MCF 10A (cell line): Measurements from ENCODE around the gene TECPR2. TPM values are rescaled to one million over a fixed set of nuclear protein-coding genes. Genes with fewer than 3 reads are reported as not detected.

Experiments used
- BruUV-seq: library from RNA; stranded (reverse); fragments of 400-500 nt; replicated peaks from 2 replicates; lab custom pipeline; 2021; lab: Mats Ljungman, UMichigan
- CTCF ChIA-PET: fragments of 300-600 bp; sonication (Branson Sonifier 250); formaldehyde crosslinking; extraction: SDS; loops from one replicate; lab custom pipeline; 2021; ENCODE audit warnings: antibody characterized with exemption, inconsistent platforms; lab: Yijun Ruan, JAX
- POLR2A ChIA-PET: fragments of 300-600, 350-650 bp; sonication (Branson Sonifier 250); formaldehyde crosslinking; extraction: SDS; loops from one replicate; lab custom pipeline; 2020; ENCODE audit warnings: antibody characterized with exemption, inconsistent platforms; lab: Yijun Ruan, JAX
- DNase-seq: peaks from one replicate; pipeline ENCODE4 v3.0.0-alpha.2; 2018; ENCODE audit not compliant: unreplicated experiment
- H3K27ac Mint-ChIP-seq: one replicate; pipeline ENCODE4 v1.8.0; 2022; ENCODE audit warnings: mild to moderate bottlenecking, low read depth, mixed read lengths; ENCODE audit not compliant: unreplicated experiment
- H3K27me3 Mint-ChIP-seq: one replicate; pipeline ENCODE4 v1.8.0; 2022; ENCODE audit warnings: mixed read lengths; ENCODE audit not compliant: insufficient read depth, unreplicated experiment
- H3K36me3 Mint-ChIP-seq: one replicate; pipeline ENCODE4 v1.8.0; 2022; ENCODE audit warnings: mild to moderate bottlenecking, moderate library complexity, mixed read lengths; ENCODE audit not compliant: insufficient read depth, unreplicated experiment
- H3K4me1 Mint-ChIP-seq: one replicate; pipeline ENCODE4 v1.8.0; 2022; ENCODE audit warnings: mixed read lengths; ENCODE audit not compliant: insufficient read depth, unreplicated experiment
- H3K4me3 Mint-ChIP-seq: one replicate; pipeline ENCODE4 v1.8.0; 2022; ENCODE audit warnings: mild to moderate bottlenecking, moderate library complexity, mixed read lengths; ENCODE audit not compliant: unreplicated experiment
- H3K9me3 Mint-ChIP-seq: one replicate; pipeline ENCODE4 v1.8.0; 2022; ENCODE audit warnings: mixed read lengths; ENCODE audit not compliant: unreplicated experiment
- intact Hi-C: fragments of 100-400 bp; cut with micrococcal nuclease; formaldehyde crosslinking; loops from 2 replicates; pipeline ENCODE4 v1.14.1; 2022
- total RNA-seq: library from RNA; stranded (reverse); gene quantifications from 2 replicates; pipeline ENCODE4 v1.2.3, GENCODE V29; 2022
- TF ChIP-seq, protein P1 (sequence below): fragments of 200-600 bp; IDR thresholded peaks from one replicate; pipeline ENCODE4 v1.8.0; 2022; ENCODE audit warnings: antibody characterized with exemption, mild to moderate bottlenecking; ENCODE audit not compliant: unreplicated experiment

The TECPR2 gene
- total RNA-seq, 1 experiment from 2014 or later, result 18.4 TPM

DNA sequence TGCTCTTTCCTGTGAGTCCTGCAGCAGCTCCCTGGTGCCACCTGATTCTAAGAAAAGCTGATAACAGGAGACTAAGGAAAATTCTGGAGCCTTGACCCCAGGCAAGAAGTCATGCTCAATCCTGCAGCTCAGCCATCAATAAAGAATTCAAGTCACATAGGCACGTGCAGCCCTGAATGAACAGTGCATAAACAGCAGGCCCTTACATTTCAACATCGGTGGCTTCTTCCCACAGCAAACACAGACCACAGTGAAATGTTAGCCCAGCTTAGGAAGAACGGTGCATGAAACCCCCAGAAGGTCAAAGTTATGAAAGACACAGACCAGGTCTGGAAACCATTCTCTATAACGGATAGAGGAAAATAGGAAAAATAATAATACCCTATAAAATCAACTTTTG lies 10.5 kb upstream of the TECPR2 start:
- ChIA-PET POLR2A (interaction anchor here (1.4 kb wide), 1 partner anchor 10 kb away, joined by 5 read pairs; the partner anchor contains the start of genes CINP and TECPR2), CTCF (interaction anchor here (0.7 kb wide), 1 partner anchor 10 kb away, joined by 3 read pairs; no protein-coding TSS in a partner anchor)
- BruUV-seq, result no TSS peak
- Mint-ChIP-seq H3K36me3 (peaks cover 66% of the 10 kb centered on the region), H3K27me3 (no peaks in the 10 kb centered on the region), H3K4me1 (no peaks in the 10 kb centered on the region), H3K4me3 (no peak overlapping the region), H3K27ac (no peak overlapping the region), H3K9me3 (no peaks in the 10 kb centered on the region)
- intact Hi-C loops, result no loop called here
- TF ChIP-seq, protein P1, sequence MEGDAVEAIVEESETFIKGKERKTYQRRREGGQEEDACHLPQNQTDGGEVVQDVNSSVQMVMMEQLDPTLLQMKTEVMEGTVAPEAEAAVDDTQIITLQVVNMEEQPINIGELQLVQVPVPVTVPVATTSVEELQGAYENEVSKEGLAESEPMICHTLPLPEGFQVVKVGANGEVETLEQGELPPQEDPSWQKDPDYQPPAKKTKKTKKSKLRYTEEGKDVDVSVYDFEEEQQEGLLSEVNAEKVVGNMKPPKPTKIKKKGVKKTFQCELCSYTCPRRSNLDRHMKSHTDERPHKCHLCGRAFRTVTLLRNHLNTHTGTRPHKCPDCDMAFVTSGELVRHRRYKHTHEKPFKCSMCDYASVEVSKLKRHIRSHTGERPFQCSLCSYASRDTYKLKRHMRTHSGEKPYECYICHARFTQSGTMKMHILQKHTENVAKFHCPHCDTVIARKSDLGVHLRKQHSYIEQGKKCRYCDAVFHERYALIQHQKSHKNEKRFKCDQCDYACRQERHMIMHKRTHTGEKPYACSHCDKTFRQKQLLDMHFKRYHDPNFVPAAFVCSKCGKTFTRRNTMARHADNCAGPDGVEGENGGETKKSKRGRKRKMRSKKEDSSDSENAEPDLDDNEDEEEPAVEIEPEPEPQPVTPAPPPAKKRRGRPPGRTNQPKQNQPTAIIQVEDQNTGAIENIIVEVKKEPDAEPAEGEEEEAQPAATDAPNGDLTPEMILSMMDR, result no peak
- no peak for DNase-seq

DNA sequence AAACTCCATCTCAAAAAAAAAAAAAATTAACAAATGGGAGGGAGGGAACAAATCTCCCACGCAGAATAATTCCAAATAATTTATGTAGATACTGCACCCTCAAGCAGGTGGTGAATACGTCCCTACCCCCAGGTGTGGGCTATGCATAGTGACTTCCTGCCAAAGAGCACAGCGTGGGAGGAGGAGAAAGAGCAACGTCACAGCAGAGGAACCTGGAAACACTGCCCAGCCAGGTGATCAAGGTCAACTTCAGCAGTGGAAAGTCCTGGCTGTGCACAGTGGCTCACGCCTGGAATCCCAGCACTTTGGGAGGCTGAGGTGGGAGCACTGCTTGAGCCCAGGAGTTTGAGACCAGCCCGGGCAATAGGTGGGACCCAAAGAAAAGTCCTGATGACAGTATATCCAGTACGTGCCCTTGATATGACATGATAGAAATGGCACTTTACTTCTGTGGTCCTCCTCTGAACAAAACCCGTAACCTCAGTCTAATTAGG lies 9.6 kb upstream of the TECPR2 start:
- Mint-ChIP-seq H3K27ac (no peak overlapping the region), H3K27me3 (no peaks in the 10 kb centered on the region), H3K36me3 (peaks cover 68% of the 10 kb centered on the region), H3K9me3 (no peaks in the 10 kb centered on the region), H3K4me1 (no peaks in the 10 kb centered on the region), H3K4me3 (no peak overlapping the region)
- POLR2A ChIA-PET, result no interaction called here
- intact Hi-C loops, result no loop called here
- CTCF ChIA-PET, result interaction anchor here (0.7 kb wide), 1 partner anchor 11 kb away, joined by 3 read pairs; no protein-coding TSS in a partner anchor
- TF ChIP-seq, protein P1, result no peak
- no TSS peak for BruUV-seq
- no peak for DNase-seq

DNA sequence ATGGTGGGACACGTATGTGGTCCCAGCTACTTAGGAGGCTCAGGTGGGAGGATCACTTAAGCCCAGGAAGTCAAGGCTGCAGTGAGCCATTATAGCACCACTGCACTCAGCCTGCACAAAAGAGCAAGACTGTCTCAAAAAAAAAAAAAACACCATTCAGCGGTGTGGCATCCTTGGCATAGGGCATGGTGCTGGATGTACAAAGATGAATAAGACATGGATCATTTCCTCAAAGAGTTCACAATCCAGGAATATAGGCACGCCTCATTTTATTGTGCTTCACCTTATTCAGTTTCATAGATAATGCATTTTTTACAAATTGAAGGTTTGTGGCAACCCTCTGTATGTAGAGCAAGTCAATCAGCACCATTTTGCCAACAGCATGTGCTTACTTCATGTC lies 6.5 kb upstream of the TECPR2 start:
- DNase-seq, result no peak
- H3K27me3 Mint-ChIP-seq, result no peaks in the 10 kb centered on the region
- POLR2A ChIA-PET, result interaction anchor here (0.7 kb wide), 1 partner anchor 366 kb away, joined by 3 read pairs; no protein-coding TSS in a partner anchor
- CTCF ChIA-PET, result interaction anchor here (0.6 kb wide), 1 partner anchor 125 kb away, joined by 3 read pairs; no protein-coding TSS in a partner anchor
- H3K4me1 Mint-ChIP-seq, result peaks cover 12% of the 10 kb centered on the region
- intact Hi-C loops, result no loop called here
- H3K9me3 Mint-ChIP-seq, result no peaks in the 10 kb centered on the region
- no peak overlapping the region for H3K27ac Mint-ChIP-seq
- TF ChIP-seq, protein P1, result no peak
- BruUV-seq, result no TSS peak
- peaks cover 62% of the 10 kb centered on the region for H3K36me3 Mint-ChIP-seq
- H3K4me3 Mint-ChIP-seq, result no peak overlapping the region

DNA sequence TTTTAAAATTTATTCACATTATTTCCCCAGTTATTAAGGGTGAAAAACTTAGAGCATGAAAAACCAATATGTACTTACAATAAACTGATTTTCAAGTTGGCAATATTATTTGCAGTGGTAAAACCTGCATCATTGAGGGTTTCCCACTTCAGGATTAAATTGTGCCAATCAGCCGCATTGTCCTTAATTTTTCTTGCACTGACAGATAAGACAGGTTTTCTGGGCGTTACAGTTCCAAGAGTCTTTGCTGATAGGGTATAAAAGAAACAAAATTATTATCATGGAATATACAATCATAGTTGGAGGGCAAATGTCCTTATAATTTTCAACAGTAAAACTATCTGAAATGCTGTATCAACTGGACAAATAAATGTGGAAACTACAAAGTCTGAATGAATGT lies 3.4 kb upstream of the TECPR2 start:
- POLR2A ChIA-PET, result no interaction called here
- no peak for DNase-seq
- Mint-ChIP-seq H3K27ac (no peak overlapping the region), H3K27me3 (no peaks in the 10 kb centered on the region), H3K4me3 (no peak overlapping the region), H3K9me3 (no peaks in the 10 kb centered on the region), H3K4me1 (peaks cover 16% of the 10 kb centered on the region), H3K36me3 (peaks cover 46% of the 10 kb centered on the region)
- CTCF ChIA-PET, result interaction anchor here (1.0 kb wide), 1 partner anchor 79 kb away, joined by 3 read pairs; no protein-coding TSS in a partner anchor
- intact Hi-C loops, result no loop called here
- no TSS peak for BruUV-seq
- TF ChIP-seq, protein P1, result no peak
